Gastrocnemius medialis (tissue), 4 donors: ENCODE results near the gene PRDM2. TPM values are rescaled to one million over a fixed set of nuclear protein-coding genes. Genes with fewer than 3 reads are reported as not detected.
A peak's percentile ranks its signal among the peaks of the same experiment; 100 is the strongest.

ENCODE experiments used
- ATAC-seq, 2 donors: fragments of 150-250 bp; one replicate each; pipeline ENCODE4 v1.9.1; 2016
- DNase-seq, 2 donors: peaks; one replicate each; pipeline ENCODE4 v3.0.0-alpha.2; 2019
- H3K27ac ChIP-seq, 4 donors: fragments of 200-600 bp; sonication (generic); 1 replicate in 1 of 4; 2 replicates in 3 of 4; pipeline ENCODE4 v1.5.1; 2016 to 2018; ENCODE audit warnings: mild to moderate bottlenecking in 2 of 4, moderate library complexity in 1 of 4
- H3K27me3 ChIP-seq, 3 donors: fragments of 200-600 bp; sonication (generic) in 2 of 3; 1 replicate in 1 of 3; 2 replicates in 2 of 3; pipeline versions ENCODE4 v1.5.1 to v1.6.0; 2016 to 2019; ENCODE audit warnings: mild to moderate bottlenecking in 1 of 3, moderate library complexity in 1 of 3
- H3K36me3 ChIP-seq, 2 donors: fragments of 200-600 bp; sonication (generic) in 1 of 2; one replicate each; pipeline ENCODE4 v1.5.1; 2017 to 2018
- H3K4me1 ChIP-seq, 2 donors: fragments of 200-600 bp; sonication (generic) in 1 of 2; one replicate each; pipeline ENCODE4 v1.5.1; 2016 to 2017; ENCODE audit warnings: mild to moderate bottlenecking in 2 of 2
- H3K4me3 ChIP-seq, 4 donors: fragments of 200-600 bp; sonication (generic) in 3 of 4; 1 replicate in 1 of 4; 2 replicates in 3 of 4; pipeline ENCODE4 v1.5.1; 2016 to 2019; ENCODE audit warnings: mild to moderate bottlenecking in 2 of 4
- H3K9me3 ChIP-seq, 3 donors: fragments of 200-600 bp; sonication (generic) in 2 of 3; 1 replicate in 1 of 3; 2 replicates in 2 of 3; pipeline ENCODE4 v1.5.1; 2016 to 2019
- POLR2A ChIP-seq, 2 donors: fragments of 450-650 bp; IDR thresholded peaks; one replicate each; pipeline ENCODE4 v1.6.1; 2017; ENCODE audit warnings: antibody characterized with exemption in 2 of 2, mild to moderate bottlenecking in 2 of 2, moderate library complexity in 2 of 2
- in situ Hi-C, 4 donors: fragments of 200-750 bp; cut with MboI; loops; one replicate each; pipeline versions ENCODE4 v1.15.0 to v1.8.0; 2017; ENCODE audit warnings: low sequenced_read_pairs in 4 of 4
- intact Hi-C: fragments of 100-400 bp; cut with DNase I; formaldehyde crosslinking; loops from one replicate; pipeline ENCODE4 v1.15.1; 2023; ENCODE audit warnings: low total_unique reads
- total RNA-seq, 4 donors: library from RNA; depleted of rRNA; stranded (reverse); fragments of >200 nt; gene quantifications; one replicate each; pipeline versions ENCODE4 v1.1.0 to v1.2.3, GENCODE V29; 2016
- TF ChIP-seq, protein P1 (sequence below), 5 experiments: fragments of 450-650 bp in 3 of 5; fragments of 200-600 bp in 2 of 5; sonication (generic) in 2 of 5; IDR thresholded peaks in 4 of 5; conservative IDR thresholded peaks in 1 of 5; 1 replicate in 4 of 5; 2 replicates in 1 of 5; pipeline ENCODE4 v1.5.1; 2016 to 2019; ENCODE audit warnings: antibody characterized with exemption in 5 of 5, mild to moderate bottlenecking in 3 of 5, moderate library complexity in 3 of 5

The PRDM2 gene
- total RNA-seq, 4 donors from 2014 or later: 24.1 to 38.3 (median 35.6) TPM

DNA sequence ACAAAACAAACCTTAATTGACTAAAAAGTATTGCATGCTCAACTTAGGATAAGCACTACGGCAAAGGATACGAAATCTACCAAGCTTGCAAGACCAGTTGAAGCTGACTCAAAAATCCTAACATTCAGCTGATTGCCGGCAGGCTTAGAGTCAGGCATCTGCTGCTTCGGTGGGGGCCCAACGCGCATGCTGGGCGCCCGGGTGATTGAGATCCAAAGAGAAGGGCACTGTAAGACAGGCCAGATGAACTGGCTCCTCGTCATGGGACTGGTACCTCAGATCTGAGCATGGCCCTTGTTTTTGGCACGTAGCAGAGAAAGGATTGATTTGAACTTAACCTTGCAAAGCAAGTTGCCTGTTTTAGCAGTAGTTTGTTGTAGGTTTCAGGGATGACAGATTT lies 86.6 kb downstream of the PRDM2 start:
- no peak for ATAC-seq

DNA sequence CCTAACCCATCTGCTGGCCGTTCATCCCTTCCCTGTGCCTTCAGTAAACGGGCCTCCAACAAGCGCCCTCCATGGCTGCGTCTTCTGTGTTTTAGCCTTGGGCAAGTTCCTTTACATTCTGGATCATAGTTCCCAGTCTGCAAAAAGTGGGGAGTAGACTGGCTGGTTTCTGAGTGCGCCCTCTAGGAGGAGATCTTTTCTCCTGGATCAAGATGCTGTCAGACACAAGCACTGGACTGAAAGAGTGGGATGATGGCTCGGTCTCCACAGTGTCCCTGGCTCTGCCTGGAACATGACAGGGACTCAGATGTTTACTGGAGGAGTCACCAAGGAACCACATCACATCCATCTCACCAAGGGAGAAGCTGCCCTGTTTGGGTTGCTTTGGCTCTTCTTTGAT lies 88.8 kb downstream of the PRDM2 start:
- intact Hi-C loops (loop anchor here (2.0 kb wide), 1 partner anchor 14 kb away; no protein-coding TSS in a partner anchor), in situ Hi-C loops (no loop called here)
- no peaks in the 10 kb centered on the region for H3K36me3 ChIP-seq
- no peak overlapping the region for H3K27ac ChIP-seq
- no peaks in the 10 kb centered on the region for H3K9me3 ChIP-seq
- no peak for ATAC-seq
- TF ChIP-seq POLR2A (IDR thresholded peaks at IDR 0.05): no peak
- TF ChIP-seq, protein P1, sequence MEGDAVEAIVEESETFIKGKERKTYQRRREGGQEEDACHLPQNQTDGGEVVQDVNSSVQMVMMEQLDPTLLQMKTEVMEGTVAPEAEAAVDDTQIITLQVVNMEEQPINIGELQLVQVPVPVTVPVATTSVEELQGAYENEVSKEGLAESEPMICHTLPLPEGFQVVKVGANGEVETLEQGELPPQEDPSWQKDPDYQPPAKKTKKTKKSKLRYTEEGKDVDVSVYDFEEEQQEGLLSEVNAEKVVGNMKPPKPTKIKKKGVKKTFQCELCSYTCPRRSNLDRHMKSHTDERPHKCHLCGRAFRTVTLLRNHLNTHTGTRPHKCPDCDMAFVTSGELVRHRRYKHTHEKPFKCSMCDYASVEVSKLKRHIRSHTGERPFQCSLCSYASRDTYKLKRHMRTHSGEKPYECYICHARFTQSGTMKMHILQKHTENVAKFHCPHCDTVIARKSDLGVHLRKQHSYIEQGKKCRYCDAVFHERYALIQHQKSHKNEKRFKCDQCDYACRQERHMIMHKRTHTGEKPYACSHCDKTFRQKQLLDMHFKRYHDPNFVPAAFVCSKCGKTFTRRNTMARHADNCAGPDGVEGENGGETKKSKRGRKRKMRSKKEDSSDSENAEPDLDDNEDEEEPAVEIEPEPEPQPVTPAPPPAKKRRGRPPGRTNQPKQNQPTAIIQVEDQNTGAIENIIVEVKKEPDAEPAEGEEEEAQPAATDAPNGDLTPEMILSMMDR (IDR thresholded peaks at IDR 0.05 in 4 of 5, conservative IDR thresholded peaks at IDR 0.05 in 1 of 5): no peak
- no peak overlapping the region for H3K4me3 ChIP-seq
- no peak for DNase-seq
- no peaks in the 10 kb centered on the region for H3K27me3 ChIP-seq
- H3K4me1 ChIP-seq: peaks cover 58 to 75% of the 10 kb centered on the region in 2 donors

More for the DNA sequence above, 86.6 kb downstream of the PRDM2 start:
- in situ Hi-C loops: no loop called here
- H3K4me1 ChIP-seq: peaks cover 50 to 63% of the 10 kb centered on the region in 2 donors
- no peak for DNase-seq
- TF ChIP-seq, protein P1 (IDR thresholded peaks at IDR 0.05 in 4 of 5, conservative IDR thresholded peaks at IDR 0.05 in 1 of 5): no peak
- TF ChIP-seq POLR2A (IDR thresholded peaks at IDR 0.05): no peak
- H3K9me3 ChIP-seq: no peaks in the 10 kb centered on the region
- H3K4me3 ChIP-seq: no peak overlapping the region
- H3K27ac ChIP-seq: no peak overlapping the region
- intact Hi-C loops: no loop called here
- peaks cover 0 to 11% of the 10 kb centered on the region in 2 donors for H3K36me3 ChIP-seq
- H3K27me3 ChIP-seq: no peaks in the 10 kb centered on the region

DNA sequence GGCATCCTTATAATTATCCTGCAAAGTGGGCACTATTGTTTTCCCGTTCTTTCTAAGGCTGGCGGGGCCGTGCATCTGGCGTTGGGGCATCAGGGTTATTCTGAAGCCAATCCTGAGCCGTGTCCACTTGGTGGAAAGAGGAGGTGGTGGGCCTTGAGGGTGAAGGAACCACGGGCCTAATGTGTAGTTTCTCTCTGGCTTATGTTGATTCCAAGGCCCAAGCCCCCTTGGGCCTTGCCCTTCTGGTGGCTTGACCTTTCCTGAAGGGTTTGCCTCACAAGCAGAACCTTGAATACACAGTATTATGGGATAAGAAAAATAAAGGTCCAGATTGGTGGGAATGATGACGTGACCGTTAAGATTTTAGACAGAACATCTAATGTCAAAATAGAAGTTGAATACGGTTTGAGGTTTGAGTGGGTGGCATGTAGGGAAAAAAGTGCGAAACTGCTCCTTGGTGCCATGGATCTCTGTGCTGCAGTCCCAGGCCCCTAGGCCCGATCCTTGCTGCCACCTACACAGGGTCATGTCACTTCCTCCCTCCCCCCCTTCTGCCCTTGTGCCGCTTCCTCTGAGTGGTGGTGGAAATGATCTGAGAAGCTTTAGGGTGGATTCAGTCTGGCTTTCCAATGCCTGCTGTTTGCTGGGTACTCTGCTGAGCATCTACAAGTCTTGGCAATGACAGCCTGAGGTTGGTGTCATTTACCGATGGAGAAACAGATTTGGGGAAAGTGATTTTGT lies 90.5 kb downstream of the PRDM2 start:
- no peaks in the 10 kb centered on the region for H3K36me3 ChIP-seq
- TF ChIP-seq POLR2A (IDR thresholded peaks at IDR 0.05): no peak
- TF ChIP-seq, protein P1 (IDR thresholded peaks at IDR 0.05 in 4 of 5, conservative IDR thresholded peaks at IDR 0.05 in 1 of 5): no peak
- peak in 1 of 2 donors; percentile 7 for ATAC-seq
- peaks cover 61 to 75% of the 10 kb centered on the region in 2 donors for H3K4me1 ChIP-seq
- peak overlapping the region; percentile 78 to 90 (median 88) for H3K27ac ChIP-seq
- no peak overlapping the region for H3K4me3 ChIP-seq
- no peaks in the 10 kb centered on the region for H3K27me3 ChIP-seq
- intact Hi-C loops (loop anchor here (10.0 kb wide), 1 partner anchor 276 kb away; the partner anchor contains the start of gene LRRC38), in situ Hi-C loops (no loop called here)
- H3K9me3 ChIP-seq: no peaks in the 10 kb centered on the region
- no peak for DNase-seq

DNA sequence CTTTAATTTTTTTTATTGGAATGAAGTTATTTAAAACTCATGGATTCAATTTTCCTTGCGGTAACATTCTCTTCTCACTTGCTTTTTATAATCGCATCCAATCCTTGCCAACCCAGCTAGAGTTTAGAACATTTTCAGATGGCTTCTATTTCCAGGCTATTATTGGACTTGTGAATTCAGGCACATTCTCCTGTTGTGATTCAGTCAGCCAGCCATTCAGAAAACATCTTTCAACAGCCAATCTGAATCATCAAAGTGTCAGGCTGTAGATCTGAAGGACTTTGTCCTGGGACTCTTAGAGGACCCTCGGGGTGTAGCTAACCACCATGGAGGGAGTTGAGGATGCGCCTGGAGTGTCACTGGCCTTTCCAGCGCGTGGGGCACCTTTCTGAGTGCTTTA lies 92.4 kb downstream of the PRDM2 start:
- Histone ChIP-seq H3K27ac (peak overlapping the region; percentile 78 to 90 (median 88)), H3K27me3 (no peaks in the 10 kb centered on the region), H3K4me3 (no peak overlapping the region), H3K4me1 (peaks cover 66 to 75% of the 10 kb centered on the region in 2 donors), H3K36me3 (no peaks in the 10 kb centered on the region), H3K9me3 (no peaks in the 10 kb centered on the region)
- in situ Hi-C loops: no loop called here
- intact Hi-C loops: loop anchor here (1.0 to 10.0 kb wide), 3 partner anchors 39 to 278 kb away; partner anchors contain the start of gene LRRC38
- ATAC-seq: peak; percentile 87 to 94
- DNase-seq: peak in 1 of 2 donors; percentile 24
- TF ChIP-seq POLR2A (IDR thresholded peaks at IDR 0.05): no peak
- TF ChIP-seq, protein P1 (IDR thresholded peaks at IDR 0.05 in 4 of 5, conservative IDR thresholded peaks at IDR 0.05 in 1 of 5): no peak
